GM12878 (cell line): ENCODE data around the gene FREM2. TPM values are rescaled to one million over a fixed set of nuclear protein-coding genes. Genes with fewer than 3 reads are reported as not detected.

Experiments used
- ATAC-seq: fragments of 200-7000 bp; cut with Tn5 transposase; 3 replicates; pipeline ENCODE4 v1.9.1; 2020; ENCODE audit warnings: mild to moderate bottlenecking, moderate library complexity
- BruUV-seq: library from RNA; stranded (reverse); fragments of 400-500 nt; replicated peaks from 2 replicates; lab custom pipeline; 2021; lab: Mats Ljungman, UMichigan
- CTCF ChIA-PET: fragments of 300-600 bp; sonication (Branson Sonifier 250); formaldehyde crosslinking; extraction: SDS; loops from one replicate; lab custom pipeline; 2021; ENCODE audit warnings: inconsistent platforms; lab: Yijun Ruan, JAX
- POLR2A ChIA-PET: fragments of 350-600 bp; formaldehyde crosslinking; extraction: SDS; loops from one replicate; lab custom pipeline; 2021; ENCODE audit warnings: inconsistent platforms; lab: Charles Lee
- RAD21 ChIA-PET: fragments of 300-600 bp; sonication (Branson Sonifier 250); formaldehyde crosslinking; loops from one replicate; lab custom pipeline; 2023; ENCODE audit warnings: antibody characterized with exemption; ENCODE audit not compliant: unreplicated experiment; lab: Charles Lee
- SMC1A ChIA-PET: fragments of 300-600 bp; sonication (Branson Sonifier 250); formaldehyde crosslinking; loops from one replicate; lab custom pipeline; 2023; ENCODE audit not compliant: unreplicated experiment, uncharacterized antibody; lab: Charles Lee
- DNase-seq: peaks from one replicate; pipeline ENCODE4 v3.0.0-alpha.2; 2011; ENCODE audit warnings: low read depth, low spot score
- FAIRE-seq: peaks from 3 replicates; lab custom pipeline; 2011; peaks lifted over from hg19 to GRCh38; lab: Jason Lieb, UNC
- H2AFZ ChIP-seq: 2 replicates; pipeline ENCODE4 v1.6.0; 2011; ENCODE audit warnings: low read depth, low read length, control low read depth; ENCODE audit not compliant: control insufficient read depth
- H3K27ac ChIP-seq: 2 replicates; pipeline ENCODE4 v1.5.1; 2011; ENCODE audit warnings: control low read depth; ENCODE audit not compliant: control insufficient read depth, insufficient read depth
- H3K27me3 ChIP-seq, 2 experiments: replicated peaks in 1 of 2; 2 replicates each; pipeline versions ENCODE4 v1.6.0 to v1.6.1; 2011; ENCODE audit warnings: low read length in 1 of 2; ENCODE audit not compliant: control insufficient read depth in 2 of 2, insufficient read depth in 2 of 2
- H3K36me3 ChIP-seq, 2 experiments: 2 replicates each; pipeline ENCODE4 v1.5.1; 2011; ENCODE audit warnings: low read length in 1 of 2; ENCODE audit not compliant: control insufficient read depth in 2 of 2, insufficient read depth in 2 of 2
- H3K4me1 ChIP-seq: 2 replicates; pipeline ENCODE4 v1.6.1; 2011; ENCODE audit warnings: mild to moderate bottlenecking, low read length, moderate library complexity, mixed read lengths; ENCODE audit not compliant: control insufficient read depth, insufficient read depth
- H3K4me2 ChIP-seq: 2 replicates; pipeline ENCODE4 v1.6.0; 2011; ENCODE audit warnings: control low read depth; ENCODE audit not compliant: control insufficient read depth, insufficient read depth
- H3K4me3 ChIP-seq: fragments of 200-600 bp; sonication (generic); 2 replicates; pipeline ENCODE4 v1.5.1; 2016
- H3K79me2 ChIP-seq: 2 replicates; pipeline ENCODE4 v1.6.0; 2011; ENCODE audit warnings: low read length; ENCODE audit not compliant: control insufficient read depth, insufficient read depth
- H3K9ac ChIP-seq: 2 replicates; pipeline ENCODE4 v1.8.0; 2011; ENCODE audit warnings: low read length, control low read depth, mixed read lengths; ENCODE audit not compliant: control insufficient read depth, insufficient read depth
- H3K9me3 ChIP-seq: replicated peaks from 3 replicates; pipeline ENCODE4 v1.5.1; 2011; ENCODE audit warnings: mild to moderate bottlenecking, low read length; ENCODE audit not compliant: control insufficient read depth, insufficient read depth
- H4K20me1 ChIP-seq: 2 replicates; pipeline ENCODE4 v1.6.0; 2011; ENCODE audit not compliant: control insufficient read depth, insufficient read depth
- GATAD2B ChIP-seq: fragments of 450-650 bp; conservative IDR thresholded peaks from 2 replicates; pipeline ENCODE4 v1.6.1; 2017; ENCODE audit warnings: low read depth, mild to moderate bottlenecking, moderate library complexity
- MXI1 ChIP-seq: fragments of 150-350 bp; IDR thresholded peaks from 2 replicates; pipeline ENCODE4 v1.6.1; 2011; ENCODE audit warnings: low read depth, mild to moderate bottlenecking, inconsistent platforms, low read length, improper control_type of control experiment
- STAT1 ChIP-seq: fragments of 450-650 bp; conservative IDR thresholded peaks from 2 replicates; pipeline ENCODE4 v1.6.1; 2014; ENCODE audit warnings: antibody characterized with exemption, mild to moderate bottlenecking
- SUZ12 ChIP-seq: fragments of 200-600 bp; sonication (generic); IDR thresholded peaks from one replicate; pipeline ENCODE4 v1.6.1; 2018; ENCODE audit warnings: antibody characterized with exemption, mild to moderate bottlenecking; ENCODE audit not compliant: unreplicated experiment
- TBL1XR1 ChIP-seq: IDR thresholded peaks from 2 replicates; pipeline ENCODE4 v1.6.1; 2012; ENCODE audit warnings: low read depth, low read length, improper control_type of control experiment
- TCF7 ChIP-seq: IDR thresholded peaks from 2 replicates; pipeline ENCODE4 v1.6.1; 2014; ENCODE audit warnings: antibody characterized with exemption, borderline replicate concordance
- WGBS: methylation state at CpG from one replicate; pipeline ENCODE4 v1.1.6; 2016; ENCODE audit warnings: low lambda C conversion rate; ENCODE audit not compliant: insufficient replicate concordance, insufficient coverage; ENCODE audit errors: missing lambda C conversion rate; 5-methylcytosine and 5-hydroxymethylcytosine counted together
- in situ Hi-C: fragments of 300-500 bp; cut with MboI; formaldehyde crosslinking; loops from 9 replicates; pipeline ENCODE4 v1.14.3; 2018; ENCODE audit warnings: mixed read lengths
- intact Hi-C: fragments of 100-400 bp; cut with micrococcal nuclease; formaldehyde crosslinking; loops from one replicate; pipeline ENCODE4 v1.14.2; 2022; ENCODE audit not compliant: unreplicated experiment
- polyA plus RNA-seq, 11 experiments: library from polyadenylated mRNA; depleted of rRNA in 4 of 11; unstranded in 6 of 11; stranded (reverse) in 5 of 11; fragments of >200 nt; fragmentation: Nextera tagmentation in 4 of 11; fragmentation: Illumina TruSeq in 1 of 11; extraction: Ambion mirVana in 4 of 11; extraction: Trizol in 1 of 11; gene quantifications; 1 replicate in 1 of 11; 2 replicates in 10 of 11; pipeline versions ENCODE4 v1.2.1 to v1.2.3, GENCODE V29; 2011 to 2016; ENCODE audit warnings: inconsistent platforms in 2 of 11, missing spikeins in 2 of 11, low read depth in 1 of 11
- total RNA-seq, 4 experiments: library from RNA; depleted of rRNA in 3 of 4; stranded (reverse); fragments of >200 nt in 3 of 4; fragmentation: Illumina TruSeq in 1 of 4; extraction: Trizol in 1 of 4; gene quantifications; 2 replicates each; pipeline versions ENCODE4 v1.2.1 to v1.2.3, GENCODE V29; 2013 to 2021
- TF ChIP-seq, protein P1 (sequence below): IDR thresholded peaks from 2 replicates; pipeline ENCODE4 v1.6.1; 2012; ENCODE audit warnings: improper control_type of control experiment, low read depth, low read length; ENCODE audit not compliant: insufficient replicate concordance
- TF ChIP-seq, protein P2 (sequence below), 3 experiments: IDR thresholded peaks in 2 of 3; conservative IDR thresholded peaks in 1 of 3; 2 replicates each; pipeline ENCODE4 v1.5.1; 2011; ENCODE audit warnings: low read depth in 3 of 3, low read length in 3 of 3, mild to moderate bottlenecking in 3 of 3, control low read depth in 2 of 3, moderate library complexity in 2 of 3, inconsistent platforms in 1 of 3, mixed read lengths in 1 of 3; ENCODE audit not compliant: control insufficient read depth in 2 of 3, insufficient read depth in 1 of 3; ENCODE audit errors: extremely low read depth in 1 of 3
- TF ChIP-seq, protein P3 (sequence below): IDR thresholded peaks from 2 replicates; pipeline ENCODE4 v1.6.1; 2011; ENCODE audit warnings: mild to moderate bottlenecking, low read depth, low read length, moderate library complexity; ENCODE audit not compliant: insufficient replicate concordance

The FREM2 gene
- total and polyA plus RNA-seq, 10 of the 15 experiments (the other 5 are each of a cell fraction or from before 2014, with no cell fraction given) = 0.02 to 0.12 (median 0.05) TPM; not detected in 2

DNA sequence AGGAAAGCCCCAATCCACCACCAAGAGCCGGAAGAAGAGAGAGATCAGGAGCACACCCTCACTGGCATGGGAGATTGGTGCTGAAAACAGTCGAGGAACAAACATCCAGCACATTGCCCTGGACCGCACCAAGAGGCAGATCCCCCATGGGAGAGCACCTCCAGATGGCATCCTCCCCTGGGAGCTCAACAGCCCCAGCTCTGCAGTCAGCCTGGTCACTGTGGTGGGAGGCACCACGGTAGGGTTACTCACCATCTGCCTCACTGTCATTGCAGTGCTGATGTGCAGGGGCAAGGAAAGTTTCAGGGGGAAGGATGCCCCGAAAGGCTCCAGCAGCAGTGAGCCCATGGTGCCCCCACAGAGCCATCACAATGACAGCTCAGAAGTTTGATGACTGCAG lies 193.5 kb downstream of the FREM2 start (continued):
- TF ChIP-seq, protein P1, sequence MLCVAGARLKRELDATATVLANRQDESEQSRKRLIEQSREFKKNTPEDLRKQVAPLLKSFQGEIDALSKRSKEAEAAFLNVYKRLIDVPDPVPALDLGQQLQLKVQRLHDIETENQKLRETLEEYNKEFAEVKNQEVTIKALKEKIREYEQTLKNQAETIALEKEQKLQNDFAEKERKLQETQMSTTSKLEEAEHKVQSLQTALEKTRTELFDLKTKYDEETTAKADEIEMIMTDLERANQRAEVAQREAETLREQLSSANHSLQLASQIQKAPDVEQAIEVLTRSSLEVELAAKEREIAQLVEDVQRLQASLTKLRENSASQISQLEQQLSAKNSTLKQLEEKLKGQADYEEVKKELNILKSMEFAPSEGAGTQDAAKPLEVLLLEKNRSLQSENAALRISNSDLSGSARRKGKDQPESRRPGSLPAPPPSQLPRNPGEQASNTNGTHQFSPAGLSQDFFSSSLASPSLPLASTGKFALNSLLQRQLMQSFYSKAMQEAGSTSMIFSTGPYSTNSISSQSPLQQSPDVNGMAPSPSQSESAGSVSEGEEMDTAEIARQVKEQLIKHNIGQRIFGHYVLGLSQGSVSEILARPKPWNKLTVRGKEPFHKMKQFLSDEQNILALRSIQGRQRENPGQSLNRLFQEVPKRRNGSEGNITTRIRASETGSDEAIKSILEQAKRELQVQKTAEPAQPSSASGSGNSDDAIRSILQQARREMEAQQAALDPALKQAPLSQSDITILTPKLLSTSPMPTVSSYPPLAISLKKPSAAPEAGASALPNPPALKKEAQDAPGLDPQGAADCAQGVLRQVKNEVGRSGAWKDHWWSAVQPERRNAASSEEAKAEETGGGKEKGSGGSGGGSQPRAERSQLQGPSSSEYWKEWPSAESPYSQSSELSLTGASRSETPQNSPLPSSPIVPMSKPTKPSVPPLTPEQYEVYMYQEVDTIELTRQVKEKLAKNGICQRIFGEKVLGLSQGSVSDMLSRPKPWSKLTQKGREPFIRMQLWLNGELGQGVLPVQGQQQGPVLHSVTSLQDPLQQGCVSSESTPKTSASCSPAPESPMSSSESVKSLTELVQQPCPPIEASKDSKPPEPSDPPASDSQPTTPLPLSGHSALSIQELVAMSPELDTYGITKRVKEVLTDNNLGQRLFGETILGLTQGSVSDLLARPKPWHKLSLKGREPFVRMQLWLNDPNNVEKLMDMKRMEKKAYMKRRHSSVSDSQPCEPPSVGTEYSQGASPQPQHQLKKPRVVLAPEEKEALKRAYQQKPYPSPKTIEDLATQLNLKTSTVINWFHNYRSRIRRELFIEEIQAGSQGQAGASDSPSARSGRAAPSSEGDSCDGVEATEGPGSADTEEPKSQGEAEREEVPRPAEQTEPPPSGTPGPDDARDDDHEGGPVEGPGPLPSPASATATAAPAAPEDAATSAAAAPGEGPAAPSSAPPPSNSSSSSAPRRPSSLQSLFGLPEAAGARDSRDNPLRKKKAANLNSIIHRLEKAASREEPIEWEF = no peak

DNA sequence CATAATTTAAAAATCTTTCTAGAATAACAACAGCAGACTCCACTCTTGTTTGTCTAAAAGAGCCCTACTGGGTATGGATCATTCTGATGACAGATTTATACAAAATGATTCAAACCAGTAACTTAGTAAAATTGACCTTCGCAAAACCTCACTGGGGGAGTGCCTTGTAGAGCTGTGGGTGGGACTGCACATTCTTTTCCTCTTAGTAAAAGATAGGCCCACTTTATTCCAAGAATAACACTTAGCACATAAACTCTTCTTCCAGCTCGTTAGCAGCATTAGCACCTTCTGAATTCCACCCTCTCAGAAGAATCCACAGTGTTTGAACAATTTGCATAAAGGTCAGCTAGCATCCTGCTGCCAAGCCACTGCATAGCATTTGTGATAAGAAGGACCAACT lies 196.9 kb downstream of the FREM2 start:
- Histone ChIP-seq H4K20me1 (no peaks in the 10 kb centered on the region), H3K79me2 (no peaks in the 10 kb centered on the region), H2AFZ (no peak overlapping the region), H3K4me1 (no peaks in the 10 kb centered on the region), H3K36me3 (no peaks in the 10 kb centered on the region), H3K4me3 (no peak overlapping the region), H3K9ac (no peak overlapping the region), H3K27me3 (no peaks in the 10 kb centered on the region; a peak in 2 of 4 replicates), H3K27ac (no peak overlapping the region), H3K4me2 (no peak overlapping the region), H3K9me3 (no peaks in the 10 kb centered on the region)
- intact Hi-C loops (no loop called here), in situ Hi-C loops (no loop called here)
- ChIA-PET POLR2A (no interaction called here), SMC1A (interaction anchor here (0.8 to 4.7 kb wide), 4 partner anchors 10 to 198 kb away, joined by 3 to 26 read pairs (median 4); no protein-coding TSS in a partner anchor), RAD21 (interaction anchor here (0.6 kb wide), 1 partner anchor 454 kb away, joined by 3 read pairs; no protein-coding TSS in a partner anchor), CTCF (interaction anchor here (1.3 to 4.5 kb wide), 4 partner anchors 9 to 198 kb away, joined by 3 to 39 read pairs (median 8); no protein-coding TSS in a partner anchor)
- FAIRE-seq = no peak
- ATAC-seq = no peak
- no peak for DNase-seq
- WGBS = 37% methylated on average over 2 of the region's 2 CpGs
- BruUV-seq = no TSS peak
- TF ChIP-seq MXI1 = no peak
- TF ChIP-seq SUZ12 = no peak
- no peak for TF ChIP-seq TBL1XR1
- TF ChIP-seq, protein P2, sequence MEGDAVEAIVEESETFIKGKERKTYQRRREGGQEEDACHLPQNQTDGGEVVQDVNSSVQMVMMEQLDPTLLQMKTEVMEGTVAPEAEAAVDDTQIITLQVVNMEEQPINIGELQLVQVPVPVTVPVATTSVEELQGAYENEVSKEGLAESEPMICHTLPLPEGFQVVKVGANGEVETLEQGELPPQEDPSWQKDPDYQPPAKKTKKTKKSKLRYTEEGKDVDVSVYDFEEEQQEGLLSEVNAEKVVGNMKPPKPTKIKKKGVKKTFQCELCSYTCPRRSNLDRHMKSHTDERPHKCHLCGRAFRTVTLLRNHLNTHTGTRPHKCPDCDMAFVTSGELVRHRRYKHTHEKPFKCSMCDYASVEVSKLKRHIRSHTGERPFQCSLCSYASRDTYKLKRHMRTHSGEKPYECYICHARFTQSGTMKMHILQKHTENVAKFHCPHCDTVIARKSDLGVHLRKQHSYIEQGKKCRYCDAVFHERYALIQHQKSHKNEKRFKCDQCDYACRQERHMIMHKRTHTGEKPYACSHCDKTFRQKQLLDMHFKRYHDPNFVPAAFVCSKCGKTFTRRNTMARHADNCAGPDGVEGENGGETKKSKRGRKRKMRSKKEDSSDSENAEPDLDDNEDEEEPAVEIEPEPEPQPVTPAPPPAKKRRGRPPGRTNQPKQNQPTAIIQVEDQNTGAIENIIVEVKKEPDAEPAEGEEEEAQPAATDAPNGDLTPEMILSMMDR (IDR thresholded peaks at IDR 0.05 in 2 of 3, conservative IDR thresholded peaks at IDR 0.05 in 1 of 3; ENCODE audit: control insufficient read depth in 2 of 3, extremely low read depth in 1 of 3, insufficient read depth in 1 of 3, low read depth in 3 of 3, low read length in 3 of 3) = no peak
- TF ChIP-seq GATAD2B = no peak
- no peak for TF ChIP-seq TCF7
- TF ChIP-seq, protein P3, sequence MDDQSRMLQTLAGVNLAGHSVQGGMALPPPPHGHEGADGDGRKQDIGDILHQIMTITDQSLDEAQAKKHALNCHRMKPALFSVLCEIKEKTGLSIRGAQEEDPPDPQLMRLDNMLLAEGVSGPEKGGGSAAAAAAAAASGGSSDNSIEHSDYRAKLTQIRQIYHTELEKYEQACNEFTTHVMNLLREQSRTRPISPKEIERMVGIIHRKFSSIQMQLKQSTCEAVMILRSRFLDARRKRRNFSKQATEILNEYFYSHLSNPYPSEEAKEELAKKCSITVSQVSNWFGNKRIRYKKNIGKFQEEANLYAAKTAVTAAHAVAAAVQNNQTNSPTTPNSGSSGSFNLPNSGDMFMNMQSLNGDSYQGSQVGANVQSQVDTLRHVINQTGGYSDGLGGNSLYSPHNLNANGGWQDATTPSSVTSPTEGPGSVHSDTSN = no peak
- no peak for TF ChIP-seq STAT1
